CD4-positive, alpha-beta T cell treated with Interleukin-4 for 1 hour (primary cell): ENCODE measurements around the gene PRKCA.
"Not testable (repeated sequence)": the region's sequence is repeated elsewhere in the genome, so short reads cannot be mapped to it uniquely, and the experiment has no call there.

Source experiments
- DNase-seq, 2 donors: peaks; one replicate each; pipeline ENCODE4 v3.0.0-alpha.2; 2020 to 2022

PRKCA gene

GRCh38 chr17:66387392-66387981, 85.1 kb downstream of the PRKCA start:
- DNase-seq = no peak

GRCh38 chr17:66392783-66393437, 90.5 kb downstream of the PRKCA start:
- no peak for DNase-seq

DNA sequence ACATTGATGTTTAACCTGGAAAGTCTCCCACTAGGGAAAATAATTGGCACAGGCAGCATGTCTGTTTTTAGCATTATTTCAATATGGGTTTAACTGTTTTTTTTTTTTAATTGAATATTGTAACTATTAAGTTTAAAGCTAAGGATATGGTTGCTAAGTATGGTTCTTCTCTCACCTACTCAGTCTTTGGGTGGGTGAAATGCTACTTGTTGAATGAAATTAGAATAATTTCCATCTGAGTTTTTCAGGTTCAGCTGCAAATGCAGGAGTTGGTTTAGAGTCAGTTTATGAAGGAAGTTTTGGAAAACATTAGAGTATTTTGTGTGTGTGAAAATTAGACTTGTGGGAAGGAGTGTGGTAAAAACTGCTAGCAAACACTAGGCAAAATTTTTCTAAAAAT, 93.5 kb downstream of the PRKCA start:
- DNase-seq = no peak

- DNase-seq = no peak
These were observed 95.1 kb downstream of the PRKCA start for GRCh38 chr17:66397486-66397885.

GRCh38 chr17:66398059-66398458, 95.6 kb downstream of the PRKCA start:
- no peak for DNase-seq

DNA sequence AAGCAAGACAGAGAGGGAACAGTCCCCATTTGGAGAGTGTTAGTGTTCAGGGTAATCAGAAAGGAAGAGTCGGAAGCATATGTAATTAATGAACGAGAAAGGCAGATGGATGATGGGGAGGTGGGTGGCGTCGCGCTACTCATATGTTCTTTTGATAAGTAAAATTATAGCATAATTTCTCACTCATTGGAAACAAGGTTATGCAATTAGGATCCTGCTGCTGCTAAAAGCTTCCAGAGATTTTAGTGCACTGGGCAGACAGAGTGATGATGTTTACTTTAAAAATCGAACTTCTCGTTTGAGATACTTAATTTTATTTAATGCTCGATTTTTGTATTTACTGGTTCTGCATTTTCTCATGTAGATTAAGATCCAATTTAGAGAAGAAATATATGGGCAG, 96.2 kb downstream of the PRKCA start:
- no peak for DNase-seq

DNA sequence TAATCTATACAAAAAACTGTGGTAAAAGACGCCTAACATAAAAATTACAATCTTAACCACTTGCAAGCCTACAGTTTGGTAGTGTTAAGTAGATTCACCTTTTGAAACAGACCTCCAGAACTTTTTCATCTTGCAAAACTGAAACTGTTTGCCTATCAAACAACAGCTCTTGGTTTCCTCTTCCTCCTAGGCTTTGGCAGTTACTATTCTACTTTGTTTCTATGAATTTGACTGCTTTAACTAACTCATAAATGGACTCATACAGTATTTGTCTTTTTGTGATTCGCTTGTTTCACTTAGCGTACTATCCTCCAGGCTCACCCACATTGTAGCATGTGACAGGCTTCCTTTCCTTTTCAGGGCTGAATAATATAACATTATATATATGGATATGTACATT, 97.0 kb downstream of the PRKCA start:
- peak in 1 of 2 donors; percentile 56 for DNase-seq

- not testable (repeated sequence) for DNase-seq
These were observed 97.8 kb downstream of the PRKCA start for GRCh38 chr17:66400041-66400688.

GRCh38 chr17:66400698-66401097, 98.3 kb downstream of the PRKCA start:
- DNase-seq = no peak

GRCh38 chr17:66401364-66401763, 99.0 kb downstream of the PRKCA start:
- no peak for DNase-seq

GRCh38 chr17:66403846-66404556, 101.6 kb downstream of the PRKCA start:
- DNase-seq = no peak

DNA sequence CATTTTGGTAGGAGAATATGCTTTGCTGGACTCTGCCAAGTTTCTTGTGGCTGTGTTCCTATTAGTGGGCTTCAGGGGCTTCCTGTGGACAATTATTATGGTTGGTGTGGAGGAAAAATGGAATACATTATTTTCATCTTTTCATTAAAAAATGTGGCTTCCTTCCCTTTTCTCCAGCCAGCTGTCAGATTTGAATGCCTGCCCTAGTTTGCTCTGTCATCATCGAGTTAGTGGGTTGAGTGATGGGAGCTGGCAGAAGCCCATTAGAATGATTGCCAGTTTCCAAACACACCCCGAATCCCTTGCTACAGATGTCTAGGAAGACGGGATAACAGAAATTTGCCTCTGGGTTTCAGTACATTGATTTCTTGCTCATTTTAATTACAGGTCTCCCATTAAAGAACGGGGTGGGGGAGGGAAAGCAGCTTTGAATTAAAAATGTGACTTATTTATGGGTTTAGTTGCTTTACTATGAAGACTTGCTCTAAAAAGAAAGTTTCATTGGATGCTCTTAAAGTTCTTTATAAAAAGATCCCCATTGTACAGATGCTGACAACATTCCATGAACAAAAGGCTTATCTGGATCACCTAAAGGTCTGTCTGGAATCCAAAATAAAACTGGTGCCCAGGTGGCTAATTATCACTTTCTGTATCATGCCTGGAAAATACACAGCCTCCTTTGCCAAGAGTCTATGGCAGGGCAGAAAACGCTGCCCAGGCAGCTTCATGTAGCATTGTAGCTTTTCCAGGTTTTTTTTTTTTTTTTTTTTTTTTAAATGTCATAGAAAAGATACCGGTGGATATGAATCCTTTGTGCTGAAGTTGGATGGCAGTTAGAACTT, 103.6 kb downstream of the PRKCA start:
- no peak for DNase-seq

GRCh38 chr17:66406701-66407644, 104.6 kb downstream of the PRKCA start:
- peak; percentile 16 to 47 for DNase-seq

DNA sequence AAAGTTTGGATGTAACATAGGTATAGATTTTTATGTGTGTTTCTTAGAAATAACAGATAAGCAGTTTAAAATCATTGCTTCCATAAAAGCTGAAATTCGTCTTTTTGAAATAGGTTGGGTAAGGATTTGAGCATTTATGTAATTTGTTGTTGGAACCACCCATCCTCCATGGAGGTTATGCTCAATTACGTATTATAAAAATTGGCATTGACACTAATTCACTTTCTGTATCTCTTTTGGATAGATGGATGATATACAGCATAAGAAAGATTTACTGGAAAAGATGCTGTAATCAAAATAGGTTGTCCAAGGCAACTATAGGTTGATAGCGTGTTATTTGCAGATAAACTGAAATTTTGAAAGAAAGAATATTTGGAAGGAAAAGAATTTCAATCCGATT, 105.5 kb downstream of the PRKCA start:
- DNase-seq = no peak

- DNase-seq = no peak
These were observed 109.1 kb downstream of the PRKCA start for GRCh38 chr17:66411520-66411919.

GRCh38 chr17:66412857-66413558, 110.6 kb downstream of the PRKCA start:
- DNase-seq = no peak

DNA sequence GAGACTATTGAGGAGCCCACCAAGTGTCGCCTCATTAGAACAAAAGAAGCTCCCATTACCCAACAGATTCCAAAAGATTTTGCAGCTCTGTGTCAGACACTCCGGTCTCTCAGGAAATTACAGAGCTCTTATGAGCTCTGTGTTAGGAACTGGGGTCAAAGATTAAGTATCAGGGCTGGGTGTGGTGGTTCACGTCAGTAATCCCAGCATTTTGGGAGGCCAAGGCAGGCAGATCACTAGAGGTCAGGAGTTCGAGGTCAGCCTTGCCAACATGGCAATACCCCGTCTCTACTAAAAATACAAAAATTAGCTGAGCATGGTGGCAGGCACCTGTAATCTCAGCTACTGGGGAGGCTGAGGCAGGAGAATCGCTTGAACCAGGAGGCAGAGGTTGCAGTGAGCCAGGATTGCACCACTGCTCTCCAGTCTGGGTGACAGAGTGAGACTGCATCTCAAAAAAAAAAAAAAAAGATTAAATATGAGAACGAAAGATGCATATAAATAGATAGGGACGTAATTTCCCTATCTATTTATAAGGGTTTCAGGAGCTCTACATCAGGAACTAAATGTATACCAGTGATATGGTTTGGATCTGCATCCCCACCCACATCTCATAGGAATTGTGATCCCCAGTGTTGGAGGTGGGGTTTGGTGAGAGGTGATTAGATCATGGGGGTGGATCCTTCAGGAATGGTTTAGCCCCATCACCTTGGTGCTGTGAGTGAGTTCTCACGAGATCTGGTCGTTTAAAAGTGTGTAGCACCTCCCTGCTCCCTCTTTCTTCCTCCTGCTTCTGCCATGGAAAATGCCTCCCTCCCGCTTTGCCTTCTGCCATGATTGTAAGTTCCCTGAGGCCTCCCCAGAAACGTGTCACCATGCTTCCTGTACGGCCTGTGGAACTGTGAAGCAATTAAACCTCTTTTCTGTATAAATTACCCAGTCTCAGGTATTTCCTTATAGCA, 111.4 kb downstream of the PRKCA start:
- no peak for DNase-seq

DNA sequence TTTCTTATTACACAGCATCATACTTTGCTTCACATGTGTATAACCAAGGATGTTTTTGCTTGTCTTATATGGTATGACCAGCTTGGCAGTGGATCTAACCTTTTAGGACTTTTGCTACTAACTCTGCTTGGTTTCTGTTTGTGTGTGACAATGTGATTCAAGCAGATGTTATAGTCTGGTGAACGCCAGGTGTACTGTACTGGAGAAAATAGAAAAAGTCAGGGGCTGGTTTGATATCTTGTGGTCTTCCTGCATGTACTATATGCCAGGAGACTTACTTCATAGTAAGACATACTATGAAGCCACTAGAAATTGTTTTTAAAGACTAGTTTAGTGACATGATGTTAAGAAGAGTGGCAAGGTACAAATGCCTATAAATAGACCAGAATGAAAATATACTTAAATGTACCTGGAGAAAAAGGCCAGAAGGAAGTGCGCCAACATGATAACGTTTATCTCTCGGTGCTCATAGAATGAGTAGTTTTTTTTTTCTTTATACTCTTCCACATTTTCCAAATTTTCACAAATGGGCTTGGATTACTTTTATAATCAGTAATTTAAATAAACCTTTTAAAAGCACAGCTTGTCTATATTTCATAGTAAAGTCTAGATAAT, 112.3 kb downstream of the PRKCA start:
- no peak for DNase-seq
